HCT116 (cell line): Measurements from ENCODE around the gene HK1. TPM values are rescaled to one million over a fixed set of nuclear protein-coding genes. Genes with fewer than 3 reads are reported as not detected.

Source experiments
- ATAC-seq: fragments of 200-7000 bp; cut with Tn5 transposase; 2 replicates; pipeline ENCODE4 v1.9.1; 2020; ENCODE audit warnings: mild to moderate bottlenecking, moderate library complexity
- BruUV-seq: library from RNA; stranded (reverse); fragments of 400-500 nt; replicated peaks from 2 replicates; lab custom pipeline; 2021; lab: Mats Ljungman, UMichigan
- CTCF ChIA-PET: fragments of 300-600 bp; sonication (Branson Sonifier 250); formaldehyde crosslinking; loops from one replicate; lab custom pipeline; 2021; ENCODE audit warnings: antibody characterized with exemption; lab: Charles Lee
- POLR2A ChIA-PET: fragments of 300-600, 350-600 bp; sonication (Branson Sonifier 250); formaldehyde crosslinking; loops from one replicate; lab custom pipeline; 2021; ENCODE audit warnings: antibody characterized with exemption; lab: Charles Lee
- RAD21 ChIA-PET, 2 experiments: fragments of 300-600 bp; sonication (Branson Sonifier 250); formaldehyde crosslinking; loops; one replicate each; lab custom pipeline; 2023; ENCODE audit warnings: low total read pairs in 2 of 2; ENCODE audit not compliant: uncharacterized antibody in 2 of 2, unreplicated experiment in 2 of 2, low non-redundant PET in 1 of 2; lab: Charles Lee
- DNase-seq: peaks from one replicate; pipeline ENCODE4 v3.0.0-alpha.2; 2010; ENCODE audit warnings: low read depth, low spot score
- H2AFZ ChIP-seq: fragments of 200-600 bp; shearing (Covaris generic), sonication (generic); 2 replicates; pipeline ENCODE4 v1.6.1; 2017; ENCODE audit warnings: low read depth, mixed run types, mixed read lengths, antibody characterized with exemption, low read length; ENCODE audit not compliant: poor library complexity, severe bottlenecking
- H3K27ac ChIP-seq: 2 replicates; pipeline ENCODE4 v1.5.1; 2012; ENCODE audit warnings: low read depth, low read length
- H3K27me3 ChIP-seq: fragments of 200-600 bp; sonication (generic); 2 replicates; pipeline ENCODE4 v1.6.1; 2016; ENCODE audit warnings: mixed run types, low read length, mixed read lengths; ENCODE audit not compliant: insufficient read depth
- H3K36me3 ChIP-seq, 2 experiments: fragments of 200-500 bp in 1 of 2; fragments of 200-600 bp in 1 of 2; sonication (Bioruptor generic) in 1 of 2; sonication (generic) in 1 of 2; 2 replicates each; pipeline versions ENCODE4 v1.5.1 to v1.6.1; 2014 to 2016; ENCODE audit warnings: low read length in 2 of 2, inconsistent platforms in 1 of 2, mixed read lengths in 1 of 2, mixed run types in 1 of 2; ENCODE audit not compliant: insufficient read depth in 2 of 2, control insufficient read depth in 1 of 2
- H3K4me1 ChIP-seq, 2 experiments: fragments of 200-600 bp in 1 of 2; sonication (generic) in 1 of 2; 2 replicates each; pipeline versions ENCODE4 v1.5.1 to v1.6.1; 2012 to 2017; ENCODE audit warnings: low read length in 2 of 2, inconsistent platforms in 1 of 2, mild to moderate bottlenecking in 1 of 2, mixed read lengths in 1 of 2, mixed run types in 1 of 2, moderate library complexity in 1 of 2; ENCODE audit not compliant: insufficient read depth in 2 of 2, control insufficient read depth in 1 of 2
- H3K4me2 ChIP-seq: fragments of 200-600 bp; sonication (generic); 2 replicates; pipeline ENCODE4 v1.6.1; 2017; ENCODE audit warnings: mixed run types, low read length, mixed read lengths
- H3K4me3 ChIP-seq, 2 experiments: fragments of 200-600 bp in 1 of 2; sonication (generic) in 1 of 2; replicated peaks in 1 of 2; 2 replicates each; pipeline ENCODE4 v1.5.1; 2011 to 2016; ENCODE audit warnings: low read length in 2 of 2, control low read depth in 1 of 2, low read depth in 1 of 2, mild to moderate bottlenecking in 1 of 2, mixed read lengths in 1 of 2, mixed run types in 1 of 2
- H3K79me2 ChIP-seq: fragments of 200-600 bp; sonication (generic); 2 replicates; pipeline ENCODE4 v1.6.1; 2017; ENCODE audit warnings: mild to moderate bottlenecking, mixed run types, low read length, moderate library complexity, mixed read lengths; ENCODE audit not compliant: insufficient read depth
- H3K9ac ChIP-seq: fragments of 200-600 bp; sonication (generic); 2 replicates; pipeline ENCODE4 v1.6.1; 2016; ENCODE audit warnings: low read length, mixed read lengths
- H3K9me2 ChIP-seq: fragments of 200-600 bp; sonication (generic), shearing (Covaris generic); 2 replicates; pipeline ENCODE4 v1.6.1; 2017; ENCODE audit warnings: mixed run types, mild to moderate bottlenecking, moderate library complexity; ENCODE audit not compliant: insufficient read depth
- H3K9me3 ChIP-seq, 2 experiments: fragments of 200-500 bp in 1 of 2; fragments of 200-600 bp in 1 of 2; sonication (Bioruptor generic) in 1 of 2; sonication (generic) in 1 of 2; 2 replicates each; pipeline ENCODE4 v1.6.1; 2014 to 2017; ENCODE audit warnings: low read length in 2 of 2, mixed read lengths in 2 of 2, inconsistent platforms in 1 of 2, low read depth in 1 of 2, mild to moderate bottlenecking in 1 of 2, mixed run types in 1 of 2, moderate library complexity in 1 of 2; ENCODE audit not compliant: control insufficient read depth in 1 of 2, insufficient read depth in 1 of 2
- H4K20me1 ChIP-seq: fragments of 200-600 bp; sonication (generic), shearing (Covaris generic); 2 replicates; pipeline ENCODE4 v1.6.1; 2017; ENCODE audit warnings: mixed run types, mild to moderate bottlenecking, moderate library complexity; ENCODE audit not compliant: insufficient read depth
- CEBPB ChIP-seq: IDR thresholded peaks from 2 replicates; pipeline ENCODE4 v1.6.1; 2012; ENCODE audit warnings: low read depth
- CTCF ChIP-seq, 3 experiments: fragments of 200-600 bp in 1 of 3; sonication (generic) in 1 of 3; IDR thresholded peaks in 2 of 3; conservative IDR thresholded peaks in 1 of 3; 2 replicates each; pipeline ENCODE4 v1.5.1; 2012 to 2017; ENCODE audit warnings: low read depth in 2 of 3, low read length in 2 of 3, antibody characterized with exemption in 1 of 3, borderline replicate concordance in 1 of 3, control low read depth in 1 of 3, mild to moderate bottlenecking in 1 of 3, mixed read lengths in 1 of 3, mixed run types in 1 of 3, moderate library complexity in 1 of 3; ENCODE audit not compliant: insufficient read depth in 1 of 3
- ELF1 ChIP-seq: IDR thresholded peaks from 2 replicates; pipeline ENCODE4 v1.6.1; 2012; ENCODE audit warnings: low read depth, borderline replicate concordance
- EZH2 ChIP-seq: fragments of 200-600 bp; sonication (generic); IDR thresholded peaks from 2 replicates; pipeline ENCODE4 v1.6.1; 2017; ENCODE audit warnings: antibody characterized with exemption, mixed run types
- EZH2phosphoT487 ChIP-seq: fragments of 200-600 bp; IDR thresholded peaks from 2 replicates; pipeline ENCODE4 v1.6.1; 2018; ENCODE audit warnings: antibody characterized with exemption, borderline replicate concordance
- FOSL1 ChIP-seq: IDR thresholded peaks from 2 replicates; pipeline ENCODE4 v1.6.1; 2012; ENCODE audit warnings: low read depth
- POLR2A ChIP-seq: IDR thresholded peaks from 2 replicates; pipeline ENCODE4 v1.7.0; 2011; ENCODE audit warnings: borderline replicate concordance; ENCODE audit not compliant: insufficient read depth, insufficient read length; ENCODE audit errors: extremely low read depth
- POLR2AphosphoS5 ChIP-seq: IDR thresholded peaks from 2 replicates; pipeline ENCODE4 v1.6.1; 2011; ENCODE audit warnings: mild to moderate bottlenecking, low read depth, low read length, moderate library complexity
- SIN3A ChIP-seq: IDR thresholded peaks from 2 replicates; pipeline ENCODE4 v1.6.1; 2012; ENCODE audit warnings: low read depth
- SRF ChIP-seq: IDR thresholded peaks from 2 replicates; pipeline ENCODE4 v1.6.1; 2012; ENCODE audit warnings: low read depth
- TCF7L2 ChIP-seq: IDR thresholded peaks from 2 replicates; pipeline ENCODE4 v1.7.0; 2011; ENCODE audit warnings: borderline replicate concordance, inconsistent platforms; ENCODE audit not compliant: insufficient read depth, insufficient read length; ENCODE audit errors: extremely low read depth
- YY1 ChIP-seq: IDR thresholded peaks from 2 replicates; pipeline ENCODE4 v1.6.1; 2011; ENCODE audit warnings: low read length, low read depth, moderate library complexity, mild to moderate bottlenecking; ENCODE audit not compliant: insufficient replicate concordance; ENCODE audit errors: extremely low read depth
- ZNF274 ChIP-seq: fragments of 200-500 bp; sonication (Bioruptor generic); IDR thresholded peaks from 2 replicates; pipeline ENCODE4 v1.6.1; 2014; ENCODE audit warnings: mild to moderate bottlenecking, low read depth, low read length, inconsistent platforms
- intact Hi-C: fragments of 100-400 bp; cut with micrococcal nuclease; formaldehyde crosslinking; loops from 2 replicates; pipeline ENCODE4 v1.10.0; 2022
- total RNA-seq: library from RNA; stranded (reverse); gene quantifications from one replicate; pipeline ENCODE4 v1.2.1, GENCODE V29; 2021; ENCODE audit not compliant: unreplicated experiment
- TF ChIP-seq, protein P1 (sequence below): IDR thresholded peaks from 2 replicates; pipeline ENCODE4 v1.6.1; 2012

HK1 gene
- total RNA-seq, 1 experiment from 2014 or later, result 50.3 TPM

- DNase-seq, result no peak
- Histone ChIP-seq H3K9me3 (no peaks in the 10 kb centered on the region), H3K4me2 (no peak overlapping the region), H3K4me1 (peaks cover 12 to 39% of the 10 kb centered on the region in 2 experiments), H3K79me2 (no peaks in the 10 kb centered on the region), H3K27me3 (no peaks in the 10 kb centered on the region), H3K9ac (no peak overlapping the region), H3K27ac (no peak overlapping the region), H3K36me3 (no peaks in the 10 kb centered on the region), H3K9me2 (no peaks in the 10 kb centered on the region), H3K4me3 (no peak overlapping the region), H2AFZ (no peak overlapping the region), H4K20me1 (no peaks in the 10 kb centered on the region)
- ChIA-PET POLR2A (no interaction called here), CTCF (interaction anchor here (1.7 kb wide), 1 partner anchor 158 kb away, joined by 6 read pairs; no protein-coding TSS in a partner anchor), RAD21 (no interaction called here)
- TF ChIP-seq POLR2AphosphoS5 (no peak), CTCF (IDR thresholded peaks at IDR 0.05 in 2 of 3, conservative IDR thresholded peaks at IDR 0.05 in 1 of 3; ENCODE audit: borderline replicate concordance in 1 of 3, insufficient read depth in 1 of 3, low read depth in 2 of 3, low read length in 2 of 3) (no peak), POLR2A (no peak), SIN3A (no peak), CEBPB (no peak), TCF7L2 (no peak), ELF1 (no peak), ZNF274 (no peak), EZH2 (no peak), YY1 (no peak), FOSL1 (no peak), EZH2phosphoT487 (no peak), SRF (no peak)
- TF ChIP-seq, protein P1, sequence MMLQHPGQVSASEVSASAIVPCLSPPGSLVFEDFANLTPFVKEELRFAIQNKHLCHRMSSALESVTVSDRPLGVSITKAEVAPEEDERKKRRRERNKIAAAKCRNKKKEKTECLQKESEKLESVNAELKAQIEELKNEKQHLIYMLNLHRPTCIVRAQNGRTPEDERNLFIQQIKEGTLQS, result no peak
- ATAC-seq, result no peak
- intact Hi-C loops, result no loop called here
- no TSS peak for BruUV-seq
These were observed 43.8 kb upstream of the HK1 start for GRCh38 chr10:69234447-69234846.
